ENCODE measurements around the gene ZNF423. TPM values are rescaled to one million over a fixed set of nuclear protein-coding genes. Genes with fewer than 3 reads are reported as not detected.

Gene ZNF423
- total and polyA plus RNA-seq, 4 donors, result 1.1 to 14.8 (median 3.3) TPM

GRCh38 chr16:49473131-49473530 lies 382.8 kb downstream of the ZNF423 start:
- H3K36me3 ChIP-seq (ENCODE audit: control insufficient read depth in 4 of 4, insufficient read depth in 4 of 4, low read length in 4 of 4), result no peaks in the 10 kb centered on the region
- H3K4me3 ChIP-seq, result no peak overlapping the region
- WGBS, 2 donors, result 93 to 96% methylated on average over 5 of the region's 5 CpGs
- H3K27me3 ChIP-seq (ENCODE audit: control insufficient read depth in 3 of 3, insufficient read depth in 3 of 3, low read length in 2 of 3), result peaks cover 0 to 4% (median 0%) of the 10 kb centered on the region in 3 donors
- H3K9ac ChIP-seq (ENCODE audit: insufficient read depth in 1 of 2, low read length in 2 of 2), result no peak overlapping the region
- DNase-seq (no peak), ATAC-seq (ENCODE audit: insufficient read depth, low FRiP score) (no peak)
- no peak overlapping the region for H3K27ac ChIP-seq (ENCODE audit: low read depth in 1 of 2, low read length in 1 of 2)
- no peak for TF ChIP-seq CTCF (IDR thresholded peaks at IDR 0.05; ENCODE audit: control extremely low read depth, extremely low read depth)
- H3K9me3 ChIP-seq (ENCODE audit: control insufficient read depth in 4 of 4, insufficient read depth in 3 of 4, low read length in 3 of 4), result peaks cover 0 to 2% (median 0%) of the 10 kb centered on the region in 4 donors
- H3K4me1 ChIP-seq (ENCODE audit: control insufficient read depth in 5 of 5, insufficient read depth in 5 of 5, low read length in 5 of 5), result peaks cover 0 to 13% (median 0%) of the 10 kb centered on the region in 5 donors

GRCh38 chr16:49472598-49472997 lies 383.3 kb downstream of the ZNF423 start:
- no peak for TF ChIP-seq CTCF (IDR thresholded peaks at IDR 0.05; ENCODE audit: control extremely low read depth, extremely low read depth)
- peaks cover 0 to 4% (median 0%) of the 10 kb centered on the region in 3 donors for H3K27me3 ChIP-seq (ENCODE audit: control insufficient read depth in 3 of 3, insufficient read depth in 3 of 3, low read length in 2 of 3)
- 87 to 94% methylated on average over 13 of the region's 13 CpGs for WGBS, 2 donors
- H3K4me3 ChIP-seq, result no peak overlapping the region
- peaks cover 0 to 13% (median 0%) of the 10 kb centered on the region in 5 donors for H3K4me1 ChIP-seq (ENCODE audit: control insufficient read depth in 5 of 5, insufficient read depth in 5 of 5, low read length in 5 of 5)
- H3K27ac ChIP-seq (ENCODE audit: low read depth in 1 of 2, low read length in 1 of 2), result no peak overlapping the region
- H3K36me3 ChIP-seq (ENCODE audit: control insufficient read depth in 4 of 4, insufficient read depth in 4 of 4, low read length in 4 of 4), result no peaks in the 10 kb centered on the region
- no peak overlapping the region for H3K9ac ChIP-seq (ENCODE audit: insufficient read depth in 1 of 2, low read length in 2 of 2)
- peaks cover 0 to 2% (median 0%) of the 10 kb centered on the region in 4 donors for H3K9me3 ChIP-seq (ENCODE audit: control insufficient read depth in 4 of 4, insufficient read depth in 3 of 4, low read length in 3 of 4)
- DNase-seq, result no peak
- ATAC-seq (ENCODE audit: insufficient read depth, low FRiP score), result no peak

GRCh38 chr16:49471038-49471727 lies 384.7 kb downstream of the ZNF423 start:
- no peak for ATAC-seq (ENCODE audit: insufficient read depth, low FRiP score)
- no peaks in the 10 kb centered on the region for H3K36me3 ChIP-seq (ENCODE audit: control insufficient read depth in 4 of 4, insufficient read depth in 4 of 4, low read length in 4 of 4)
- H3K27ac ChIP-seq (ENCODE audit: low read depth in 1 of 2, low read length in 1 of 2), result no peak overlapping the region
- H3K4me3 ChIP-seq, result no peak overlapping the region
- DNase-seq, result no peak
- H3K27me3 ChIP-seq (ENCODE audit: control insufficient read depth in 3 of 3, insufficient read depth in 3 of 3, low read length in 2 of 3), result peaks cover 0 to 4% (median 0%) of the 10 kb centered on the region in 3 donors
- H3K4me1 ChIP-seq (ENCODE audit: control insufficient read depth in 5 of 5, insufficient read depth in 5 of 5, low read length in 5 of 5), result peaks cover 0 to 13% (median 0%) of the 10 kb centered on the region in 5 donors
- H3K9me3 ChIP-seq (ENCODE audit: control insufficient read depth in 4 of 4, insufficient read depth in 3 of 4, low read length in 3 of 4), result peaks cover 0 to 2% (median 0%) of the 10 kb centered on the region in 4 donors
- no peak overlapping the region for H3K9ac ChIP-seq (ENCODE audit: insufficient read depth in 1 of 2, low read length in 2 of 2)
- WGBS, 2 donors, result 83 to 87% methylated on average over 11 of the region's 11 CpGs
- TF ChIP-seq CTCF (IDR thresholded peaks at IDR 0.05; ENCODE audit: control extremely low read depth, extremely low read depth), result no peak

Data from lung (tissue), 12 donors.